GM23338 (cell line): Measurements from ENCODE around the gene ADAMTS13. TPM values are rescaled to one million over a fixed set of nuclear protein-coding genes. Genes with fewer than 3 reads are reported as not detected.
A peak's percentile ranks its signal among the peaks of the same experiment; 100 is the strongest.

Source experiments
- ATAC-seq: fragments of 200-7000 bp; cut with Tn5 transposase; 3 replicates; pipeline ENCODE4 v1.9.1; 2020
- DNase-seq: peaks from one replicate; pipeline ENCODE4 v3.0.0-alpha.2; 2015; ENCODE audit warnings: low spot score
- H2AFZ ChIP-seq: fragments of 200-600 bp; sonication (generic); 2 replicates; pipeline ENCODE4 v1.8.0; 2016; ENCODE audit warnings: antibody characterized with exemption, mild to moderate bottlenecking, moderate library complexity
- H3F3A ChIP-seq: fragments of 200-600 bp; sonication (generic); replicated peaks from 2 replicates; pipeline ENCODE4 v1.8.0; 2017; ENCODE audit warnings: antibody characterized with exemption, mixed run types, low read depth
- H3K27ac ChIP-seq: fragments of 200-600 bp; sonication (generic); 2 replicates; pipeline ENCODE4 v1.6.1; 2016; ENCODE audit warnings: low read depth
- H3K27me3 ChIP-seq: fragments of 200-600 bp; sonication (generic); 2 replicates; pipeline ENCODE4 v1.8.0; 2016; ENCODE audit warnings: mild to moderate bottlenecking, mixed run types, moderate library complexity; ENCODE audit not compliant: insufficient read depth
- H3K36me3 ChIP-seq: fragments of 200-600 bp; sonication (generic); 2 replicates; pipeline ENCODE4 v1.8.0; 2016; ENCODE audit warnings: mild to moderate bottlenecking; ENCODE audit not compliant: insufficient read depth
- H3K4me1 ChIP-seq: fragments of 200-600 bp; sonication (generic); 2 replicates; pipeline ENCODE4 v1.8.0; 2016; ENCODE audit warnings: mild to moderate bottlenecking, moderate library complexity; ENCODE audit not compliant: insufficient read depth
- H3K4me2 ChIP-seq: fragments of 200-600 bp; sonication (generic); 2 replicates; pipeline ENCODE4 v1.7.1; 2017; ENCODE audit warnings: mixed run types
- H3K4me3 ChIP-seq: fragments of 200-600 bp; sonication (generic); 2 replicates; pipeline ENCODE4 v1.6.1; 2016; ENCODE audit warnings: mixed run types
- H3K79me2 ChIP-seq: fragments of 200-600 bp; sonication (generic); replicated peaks from 2 replicates; pipeline ENCODE4 v1.8.0; 2017; ENCODE audit warnings: mild to moderate bottlenecking; ENCODE audit not compliant: insufficient read depth
- H3K9me2 ChIP-seq: fragments of 200-600 bp; sonication (generic); 2 replicates; pipeline ENCODE4 v1.8.0; 2017; ENCODE audit not compliant: insufficient read depth
- H4K20me1 ChIP-seq: fragments of 200-600 bp; sonication (generic); replicated peaks from 2 replicates; pipeline ENCODE4 v1.8.0; 2017; ENCODE audit warnings: mild to moderate bottlenecking; ENCODE audit not compliant: insufficient read depth
- H3K27ac Mint-ChIP-seq: 2 replicates; pipeline ENCODE4 v1.8.0; 2020; ENCODE audit warnings: inconsistent platforms, mild to moderate bottlenecking, moderate library complexity, mixed read lengths
- H3K27me3 Mint-ChIP-seq: 3 replicates; pipeline ENCODE4 v1.8.0; 2022; ENCODE audit warnings: low read depth, mild to moderate bottlenecking, moderate library complexity, mixed read lengths, inconsistent platforms; ENCODE audit not compliant: insufficient read depth, poor library complexity
- H3K36me3 Mint-ChIP-seq: 3 replicates; pipeline ENCODE4 v1.8.0; 2021; ENCODE audit warnings: low read depth, mild to moderate bottlenecking, inconsistent platforms, moderate library complexity, mixed read lengths
- H3K4me1 Mint-ChIP-seq: 3 replicates; pipeline ENCODE4 v1.8.0; 2020; ENCODE audit warnings: mild to moderate bottlenecking, inconsistent platforms, mixed read lengths
- H3K4me3 Mint-ChIP-seq: 3 replicates; pipeline ENCODE4 v1.8.0; 2021; ENCODE audit warnings: moderate library complexity, mild to moderate bottlenecking, inconsistent platforms, mixed read lengths
- H3K9me3 Mint-ChIP-seq: 3 replicates; pipeline ENCODE4 v1.8.0; 2020; ENCODE audit warnings: moderate library complexity, mild to moderate bottlenecking, inconsistent platforms, mixed read lengths
- CREB1 ChIP-seq: fragments of 250-450 bp; sonication (Bioruptor Pico); IDR thresholded peaks from 2 replicates; pipeline ENCODE4 v1.5.0; 2020; ENCODE audit warnings: low read depth, mild to moderate bottlenecking, moderate library complexity
- JUNB ChIP-seq: IDR thresholded peaks from one replicate; pipeline ENCODE4 v1.6.1; 2016; ENCODE audit warnings: antibody characterized with exemption; ENCODE audit not compliant: unreplicated experiment
- POLR2AphosphoS5 ChIP-seq: IDR thresholded peaks from 2 replicates; pipeline ENCODE4 v1.6.1; 2016; ENCODE audit warnings: antibody characterized with exemption, low read depth
- STAT1 ChIP-seq: IDR thresholded peaks from one replicate; pipeline ENCODE4 v1.6.1; 2016; ENCODE audit warnings: antibody characterized with exemption; ENCODE audit not compliant: unreplicated experiment
- ZNF114 ChIP-seq: fragments of 250-450 bp; sonication (Bioruptor Pico); IDR thresholded peaks from 2 replicates; pipeline ENCODE4 v1.5.0; 2020; ENCODE audit warnings: mild to moderate bottlenecking, moderate library complexity
- polyA plus RNA-seq: library from polyadenylated mRNA; unstranded; fragments of >200 nt; fragmentation: Nextera tagmentation; extraction: Ambion mirVana; gene quantifications from 2 replicates; pipeline ENCODE4 v1.2.1, GENCODE V29; 2016
- total RNA-seq: library from RNA; depleted of rRNA; stranded (reverse); fragments of >200 nt; shearing (Covaris generic); gene quantifications from 2 replicates; pipeline ENCODE4 v1.2.3, GENCODE V29; 2014
- TF ChIP-seq, protein P1 (sequence below), 2 experiments: fragments of 200-600 bp in 1 of 2; sonication (generic) in 1 of 2; conservative IDR thresholded peaks; 2 replicates each; pipeline versions ENCODE4 v1.5.1 to v1.6.1; 2016 to 2017; ENCODE audit warnings: antibody characterized with exemption in 2 of 2, low read depth in 2 of 2, mild to moderate bottlenecking in 2 of 2, moderate library complexity in 1 of 2
- TF ChIP-seq, protein P2 (sequence below): IDR thresholded peaks from 2 replicates; pipeline ENCODE4 v1.6.1; 2016; ENCODE audit warnings: antibody characterized with exemption

Gene ADAMTS13
- total and polyA plus RNA-seq, 2 experiments from 2014 or later, result 6.0 TPM

DNA sequence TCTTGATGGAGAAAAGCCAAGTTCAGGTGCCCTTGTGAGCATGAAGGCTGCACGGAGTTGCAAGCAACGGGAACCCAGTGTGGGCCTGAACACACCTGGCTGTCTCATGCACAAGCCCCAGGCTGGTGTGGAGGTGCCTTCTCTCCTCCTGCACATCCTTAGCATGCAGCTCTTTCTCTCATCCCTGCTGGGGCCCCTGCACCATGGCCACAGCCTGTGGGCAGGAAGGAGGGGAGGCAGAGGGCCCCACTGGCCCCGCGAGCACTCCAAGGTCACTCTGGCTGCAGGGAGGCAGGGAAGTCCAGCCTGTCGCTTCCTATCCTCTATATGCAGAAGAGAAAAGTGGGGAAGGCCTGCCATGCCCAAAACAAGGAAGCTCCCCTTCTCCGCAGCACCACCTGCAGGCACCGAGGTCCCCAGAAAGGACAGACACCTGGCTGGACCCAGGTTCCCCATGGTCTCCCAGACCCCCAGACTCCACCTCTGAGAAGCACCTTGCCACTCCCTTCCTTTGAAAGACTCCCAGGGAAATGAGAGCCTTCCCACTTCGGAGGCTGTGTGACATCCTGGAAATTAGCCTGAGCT lies 27.4 kb upstream of the ADAMTS13 start:
- Histone ChIP-seq H4K20me1 (no peaks in the 10 kb centered on the region), H3K4me3 (no peak overlapping the region), H3K27me3 (no peaks in the 10 kb centered on the region), H3K4me2 (no peak overlapping the region), H3K79me2 (no peaks in the 10 kb centered on the region), H3K27ac (no peak overlapping the region), H3K9me2 (no peaks in the 10 kb centered on the region), H2AFZ (no peak overlapping the region), H3F3A (no peaks in the 10 kb centered on the region), H3K4me1 (no peaks in the 10 kb centered on the region), H3K36me3 (no peaks in the 10 kb centered on the region)
- Mint-ChIP-seq H3K4me3 (no peak overlapping the region), H3K4me1 (no peaks in the 10 kb centered on the region), H3K9me3 (peaks cover 15% of the 10 kb centered on the region), H3K36me3 (no peaks in the 10 kb centered on the region), H3K27me3 (peaks cover 12% of the 10 kb centered on the region), H3K27ac (no peak overlapping the region)
- DNase-seq, result peak; percentile 25
- ATAC-seq, result no peak
- TF ChIP-seq JUNB (no peak), CREB1 (CRISPR knock-in tag) (no peak), STAT1 (no peak), ZNF114 (no peak)
- TF ChIP-seq, protein P1, sequence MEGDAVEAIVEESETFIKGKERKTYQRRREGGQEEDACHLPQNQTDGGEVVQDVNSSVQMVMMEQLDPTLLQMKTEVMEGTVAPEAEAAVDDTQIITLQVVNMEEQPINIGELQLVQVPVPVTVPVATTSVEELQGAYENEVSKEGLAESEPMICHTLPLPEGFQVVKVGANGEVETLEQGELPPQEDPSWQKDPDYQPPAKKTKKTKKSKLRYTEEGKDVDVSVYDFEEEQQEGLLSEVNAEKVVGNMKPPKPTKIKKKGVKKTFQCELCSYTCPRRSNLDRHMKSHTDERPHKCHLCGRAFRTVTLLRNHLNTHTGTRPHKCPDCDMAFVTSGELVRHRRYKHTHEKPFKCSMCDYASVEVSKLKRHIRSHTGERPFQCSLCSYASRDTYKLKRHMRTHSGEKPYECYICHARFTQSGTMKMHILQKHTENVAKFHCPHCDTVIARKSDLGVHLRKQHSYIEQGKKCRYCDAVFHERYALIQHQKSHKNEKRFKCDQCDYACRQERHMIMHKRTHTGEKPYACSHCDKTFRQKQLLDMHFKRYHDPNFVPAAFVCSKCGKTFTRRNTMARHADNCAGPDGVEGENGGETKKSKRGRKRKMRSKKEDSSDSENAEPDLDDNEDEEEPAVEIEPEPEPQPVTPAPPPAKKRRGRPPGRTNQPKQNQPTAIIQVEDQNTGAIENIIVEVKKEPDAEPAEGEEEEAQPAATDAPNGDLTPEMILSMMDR (conservative IDR thresholded peaks at IDR 0.05; ENCODE audit: low read depth in 2 of 2), result peak; percentile 14 to 42; a peak in 2 of 4 replicates

DNA sequence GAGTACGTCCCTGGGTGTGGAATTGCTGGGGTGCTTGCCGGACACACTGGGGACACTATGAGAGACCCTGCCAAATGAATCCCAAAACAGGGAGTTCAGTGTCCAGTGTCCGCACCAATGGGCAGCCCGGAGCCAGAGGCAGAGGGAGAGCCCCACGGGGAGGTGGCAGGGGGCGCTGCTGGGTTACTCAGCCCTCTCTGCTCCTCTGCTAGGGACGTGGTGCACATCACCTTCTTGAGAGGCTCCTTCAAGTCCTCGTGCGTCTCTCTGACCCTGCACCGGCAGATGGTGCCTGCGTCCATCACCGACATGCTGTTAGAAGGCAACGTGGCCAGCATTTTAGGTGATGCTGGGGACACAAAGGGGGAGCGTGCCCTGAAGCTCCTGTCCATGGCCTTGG lies 25.2 kb upstream of the ADAMTS13 start:
- Histone ChIP-seq H3K27ac (no peak overlapping the region), H3K36me3 (no peaks in the 10 kb centered on the region), H3K4me1 (no peaks in the 10 kb centered on the region), H3K27me3 (no peaks in the 10 kb centered on the region), H3K79me2 (no peaks in the 10 kb centered on the region), H2AFZ (no peak overlapping the region), H3F3A (no peaks in the 10 kb centered on the region), H3K4me2 (no peak overlapping the region), H3K9me2 (no peaks in the 10 kb centered on the region), H3K4me3 (no peak overlapping the region), H4K20me1 (no peaks in the 10 kb centered on the region)
- ATAC-seq, result peak; percentile 94
- peak; percentile 86 for DNase-seq
- Mint-ChIP-seq H3K4me3 (no peak overlapping the region), H3K9me3 (no peaks in the 10 kb centered on the region), H3K4me1 (no peaks in the 10 kb centered on the region), H3K36me3 (no peaks in the 10 kb centered on the region), H3K27ac (no peak overlapping the region), H3K27me3 (peaks cover 14% of the 10 kb centered on the region)
- TF ChIP-seq POLR2AphosphoS5 (no peak), JUNB (no peak)
- TF ChIP-seq, protein P2, sequence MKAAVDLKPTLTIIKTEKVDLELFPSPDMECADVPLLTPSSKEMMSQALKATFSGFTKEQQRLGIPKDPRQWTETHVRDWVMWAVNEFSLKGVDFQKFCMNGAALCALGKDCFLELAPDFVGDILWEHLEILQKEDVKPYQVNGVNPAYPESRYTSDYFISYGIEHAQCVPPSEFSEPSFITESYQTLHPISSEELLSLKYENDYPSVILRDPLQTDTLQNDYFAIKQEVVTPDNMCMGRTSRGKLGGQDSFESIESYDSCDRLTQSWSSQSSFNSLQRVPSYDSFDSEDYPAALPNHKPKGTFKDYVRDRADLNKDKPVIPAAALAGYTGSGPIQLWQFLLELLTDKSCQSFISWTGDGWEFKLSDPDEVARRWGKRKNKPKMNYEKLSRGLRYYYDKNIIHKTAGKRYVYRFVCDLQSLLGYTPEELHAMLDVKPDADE, result no peak
- TF ChIP-seq, protein P1 (conservative IDR thresholded peaks at IDR 0.05; ENCODE audit: low read depth in 2 of 2), result peak; percentile 61 to 84
